NOMO-1 (cell line): ENCODE results near the gene GCFC2.
"Not testable (repeated sequence)": the region's sequence is repeated elsewhere in the genome, so short reads cannot be mapped to it uniquely, and the experiment has no call there.

Experiments used
- DNase-seq, 2 experiments: peaks; one replicate each; lab custom pipeline; 2025; ENCODE audit not compliant: unreplicated experiment in 2 of 2; lab: John Stamatoyannopoulos, UW

Gene GCFC2

GRCh38 chr2:75710577-75711253 lies at the start of gene GCFC2:
Gene GCFC2 (minus strand): TSS chr2:75710915. CDS start chr2:75710855, 60 bp downstream.
- peak; percentile 80 to 89 for DNase-seq

- DNase-seq, result no peak
These were observed 42.1 kb upstream of the GCFC2 start for GRCh38 chr2:75752828-75753227.

- DNase-seq, result no peak
These were observed 41.2 kb upstream of the GCFC2 start for GRCh38 chr2:75751824-75752468.

- DNase-seq, result no peak
These were observed 40.6 kb upstream of the GCFC2 start for GRCh38 chr2:75751360-75751759.

GRCh38 chr2:75737961-75738360 lies 27.2 kb upstream of the GCFC2 start:
- no peak for DNase-seq

- DNase-seq, result no peak
These were observed 25.6 kb upstream of the GCFC2 start for GRCh38 chr2:75736276-75736675.

- DNase-seq, result peak in 1 of 2 experiments; percentile 3
These were observed 19.1 kb upstream of the GCFC2 start for GRCh38 chr2:75729861-75730260.

- DNase-seq, result no peak
These were observed 18.1 kb upstream of the GCFC2 start for GRCh38 chr2:75728614-75729419.

- DNase-seq, result no peak
These were observed 12.0 kb upstream of the GCFC2 start for GRCh38 chr2:75722687-75723086.

GRCh38 chr2:75720525-75720924 lies 9.8 kb upstream of the GCFC2 start:
- DNase-seq, result no peak

GRCh38 chr2:75719616-75720015 lies 8.9 kb upstream of the GCFC2 start:
- DNase-seq, result no peak

- DNase-seq, result no peak
These were observed 5.7 kb upstream of the GCFC2 start for GRCh38 chr2:75716406-75716805.

- not testable (repeated sequence) for DNase-seq
These were observed 875 bp upstream of the GCFC2 start for GRCh38 chr2:75711590-75711989.

- DNase-seq, result peak in 1 of 2 experiments; percentile 38
These were observed 517 bp downstream of the GCFC2 start for GRCh38 chr2:75710220-75710576.

- no peak for DNase-seq
These were observed 1.4 kb downstream of the GCFC2 start for GRCh38 chr2:75709297-75709696.

- no peak for DNase-seq
These were observed 2.8 kb downstream of the GCFC2 start for GRCh38 chr2:75707901-75708300.

GRCh38 chr2:75705921-75706320 lies 4.8 kb downstream of the GCFC2 start:
- DNase-seq, result no peak

- DNase-seq, result no peak
These were observed 7.0 kb downstream of the GCFC2 start for GRCh38 chr2:75703589-75704287.

GRCh38 chr2:75702593-75702992 lies 8.1 kb downstream of the GCFC2 start:
- no peak for DNase-seq

- DNase-seq, result no peak
These were observed 11.8 kb downstream of the GCFC2 start for GRCh38 chr2:75698918-75699317.

- DNase-seq, result no peak
These were observed 22.5 kb downstream of the GCFC2 start for GRCh38 chr2:75688196-75688595.
